Sigmoid colon (tissue), 7 donors: ENCODE measurements around the gene NCAM2. TPM values are rescaled to one million over a fixed set of nuclear protein-coding genes. Genes with fewer than 3 reads are reported as not detected.
A peak's percentile ranks its signal among the peaks of the same experiment; 100 is the strongest.

Source experiments
- DNase-seq: peaks from one replicate; pipeline ENCODE4 v3.0.0-alpha.2; 2019
- H3K27ac ChIP-seq, 4 donors: fragments of 200-600 bp; sonication (generic); one replicate each; pipeline ENCODE4 v1.5.1; 2016 to 2019; ENCODE audit warnings: mild to moderate bottlenecking in 1 of 4
- H3K27me3 ChIP-seq, 3 donors: fragments of 200-600 bp; sonication (generic); one replicate each; pipeline ENCODE4 v1.5.1; 2019; ENCODE audit warnings: mild to moderate bottlenecking in 1 of 3
- H3K36me3 ChIP-seq, 4 donors: fragments of 200-600 bp; sonication (generic); one replicate each; pipeline ENCODE4 v1.5.1; 2016 to 2019
- H3K4me1 ChIP-seq, 4 donors: fragments of 200-600 bp; sonication (generic); one replicate each; pipeline ENCODE4 v1.5.1; 2017 to 2019
- H3K4me3 ChIP-seq, 4 donors: fragments of 200-600 bp; sonication (generic); one replicate each; pipeline ENCODE4 v1.5.1; 2017 to 2019; ENCODE audit warnings: mild to moderate bottlenecking in 2 of 4, moderate library complexity in 1 of 4
- H3K9me3 ChIP-seq, 4 donors: fragments of 200-600 bp in 3 of 4; sonication (generic) in 3 of 4; one replicate each; pipeline versions ENCODE4 v1.5.1 to v1.6.1; 2013 to 2019
- EP300 ChIP-seq, 4 donors: sonication (generic); formaldehyde crosslinking; IDR thresholded peaks; one replicate each; pipeline ENCODE4 v1.6.1; 2017; ENCODE audit warnings: antibody characterized with exemption in 4 of 4
- POLR2A ChIP-seq, 2 donors: fragments of 450-650 bp; IDR thresholded peaks; one replicate each; pipeline ENCODE4 v1.6.1; 2016; ENCODE audit warnings: antibody characterized with exemption in 2 of 2, mild to moderate bottlenecking in 2 of 2, moderate library complexity in 2 of 2
- POLR2AphosphoS5 ChIP-seq, 4 donors: sonication (generic); formaldehyde crosslinking; IDR thresholded peaks; one replicate each; pipeline ENCODE4 v1.6.1; 2017; ENCODE audit warnings: antibody characterized with exemption in 4 of 4
- WGBS, 2 donors: extraction: QIAGEN DNeasy Blood & Tissue Kit; methylation state at CpG; one replicate each; pipeline ENCODE4 v1.1.7; 2013; 5-methylcytosine and 5-hydroxymethylcytosine counted together
- intact Hi-C: fragments of 100-400 bp; cut with DNase I; formaldehyde crosslinking; loops from one replicate; pipeline ENCODE4 v1.15.1; 2023
- polyA plus RNA-seq, 3 donors: library from polyadenylated mRNA; stranded (reverse); fragments of 200-250 nt; gene quantifications; one replicate each; pipeline ENCODE4 v1.2.3, GENCODE V29; 2013
- total RNA-seq, 4 donors: library from RNA; depleted of rRNA; stranded (reverse); fragments of >200 nt; gene quantifications; one replicate each; pipeline ENCODE4 v1.1.0, GENCODE V29; 2016
- TF ChIP-seq, protein P1 (sequence below), 4 experiments: fragments of 450-650 bp in 3 of 4; fragments of 200-600 bp in 1 of 4; IDR thresholded peaks; one replicate each; pipeline ENCODE4 v1.5.1; 2016 to 2019; ENCODE audit warnings: antibody characterized with exemption in 4 of 4, mild to moderate bottlenecking in 3 of 4, moderate library complexity in 2 of 4
- donor health status: healthy with polysubstance abuse.
- donor health status: Bipolar disorder and iron deficiency.
- donor health status: healthy.

Gene NCAM2
- 10 to 100 TPM in 1 of 4 donors, 1 to 10 TPM in 3; 5.3 to 17.1 (median 8.4) TPM for total RNA-seq
- 1 to 10 TPM in 1 of 3 donors, under 1 TPM in 1, not detected in 1; under 0.01 to 1.8 TPM for polyA plus RNA-seq

DNA sequence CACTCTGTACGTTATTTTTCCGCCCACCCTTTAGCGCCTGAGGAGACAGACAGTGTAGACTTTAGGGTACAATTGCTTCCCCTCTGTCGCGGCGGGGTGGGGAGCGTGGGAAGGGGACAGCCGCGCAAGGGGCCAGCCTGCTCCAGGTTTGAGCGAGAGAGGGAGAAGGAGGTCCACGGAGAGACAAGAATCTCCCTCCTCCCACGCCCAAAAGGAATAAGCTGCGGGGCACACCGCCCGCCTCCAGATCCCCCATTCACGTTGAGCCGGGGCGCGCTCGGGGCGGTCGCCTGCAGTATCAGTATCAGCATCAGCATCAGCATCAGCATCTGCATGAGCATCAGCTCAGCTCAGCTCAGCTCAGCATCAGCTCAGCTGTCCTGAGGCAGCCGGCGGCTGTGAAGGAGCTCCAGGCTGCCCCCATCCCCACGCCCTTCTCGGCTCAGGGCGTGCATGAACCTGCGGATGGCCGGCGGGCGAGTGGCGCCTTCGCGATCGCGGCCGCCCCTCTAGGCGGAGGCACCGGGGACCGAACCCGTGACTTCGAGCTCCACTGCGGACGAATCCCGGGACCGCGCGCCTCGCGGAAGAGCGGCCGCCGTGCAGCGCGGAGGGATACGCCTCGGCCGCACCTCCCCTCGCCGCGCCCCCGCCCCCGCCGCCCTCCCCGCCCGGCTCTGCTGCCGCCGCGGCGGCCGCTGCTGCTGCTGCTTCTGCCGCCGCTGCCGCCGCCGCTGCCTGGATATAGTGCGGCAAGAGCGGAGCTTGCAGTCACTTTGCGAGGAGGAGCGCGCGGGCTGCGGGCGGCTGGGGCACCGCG, at the start of gene NCAM2:
Gene NCAM2 (plus strand): TSS at position 774 of the 820 bp plus-strand sequence.
- WGBS, 2 donors, result 2 to 4% methylated on average over 86 of the region's 86 CpGs
- DNase-seq, result peak; percentile 86

DNA sequence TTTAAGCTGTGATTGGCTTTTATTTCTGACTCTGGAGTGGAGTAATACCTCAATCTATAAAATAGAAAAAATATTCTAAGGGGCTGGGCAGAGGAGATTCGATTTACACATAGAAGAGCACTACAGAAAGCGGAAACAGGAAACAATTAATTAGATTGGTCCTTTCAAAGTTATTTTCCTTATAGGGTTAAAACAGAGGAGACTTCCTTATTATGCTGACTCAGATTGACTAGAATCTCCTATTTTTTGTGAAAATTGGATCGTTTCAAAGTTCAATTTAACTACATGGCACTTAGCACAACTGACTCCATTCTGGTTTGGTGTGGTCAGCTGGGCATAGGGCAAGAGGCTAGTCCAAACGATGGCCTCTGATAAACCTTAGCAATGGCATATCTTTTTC, 48.3 kb upstream of the NCAM2 start:
- TF ChIP-seq, protein P1, sequence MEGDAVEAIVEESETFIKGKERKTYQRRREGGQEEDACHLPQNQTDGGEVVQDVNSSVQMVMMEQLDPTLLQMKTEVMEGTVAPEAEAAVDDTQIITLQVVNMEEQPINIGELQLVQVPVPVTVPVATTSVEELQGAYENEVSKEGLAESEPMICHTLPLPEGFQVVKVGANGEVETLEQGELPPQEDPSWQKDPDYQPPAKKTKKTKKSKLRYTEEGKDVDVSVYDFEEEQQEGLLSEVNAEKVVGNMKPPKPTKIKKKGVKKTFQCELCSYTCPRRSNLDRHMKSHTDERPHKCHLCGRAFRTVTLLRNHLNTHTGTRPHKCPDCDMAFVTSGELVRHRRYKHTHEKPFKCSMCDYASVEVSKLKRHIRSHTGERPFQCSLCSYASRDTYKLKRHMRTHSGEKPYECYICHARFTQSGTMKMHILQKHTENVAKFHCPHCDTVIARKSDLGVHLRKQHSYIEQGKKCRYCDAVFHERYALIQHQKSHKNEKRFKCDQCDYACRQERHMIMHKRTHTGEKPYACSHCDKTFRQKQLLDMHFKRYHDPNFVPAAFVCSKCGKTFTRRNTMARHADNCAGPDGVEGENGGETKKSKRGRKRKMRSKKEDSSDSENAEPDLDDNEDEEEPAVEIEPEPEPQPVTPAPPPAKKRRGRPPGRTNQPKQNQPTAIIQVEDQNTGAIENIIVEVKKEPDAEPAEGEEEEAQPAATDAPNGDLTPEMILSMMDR (IDR thresholded peaks at IDR 0.05), result no peak
- no peak for TF ChIP-seq POLR2A (IDR thresholded peaks at IDR 0.05)
- TF ChIP-seq POLR2AphosphoS5 (IDR thresholded peaks at IDR 0.05), result no peak
- no peak for TF ChIP-seq EP300 (IDR thresholded peaks at IDR 0.05)
- H3K36me3 ChIP-seq, result no peaks in the 10 kb centered on the region
- no peak overlapping the region for H3K27ac ChIP-seq
- intact Hi-C loops, result no loop called here
- H3K4me1 ChIP-seq, result no peaks in the 10 kb centered on the region
- DNase-seq, result no peak
- no peak overlapping the region for H3K4me3 ChIP-seq
- H3K9me3 ChIP-seq, result no peaks in the 10 kb centered on the region
- H3K27me3 ChIP-seq, result no peaks in the 10 kb centered on the region
- 50 to 53% methylated on average over 4 of the region's 4 CpGs for WGBS, 2 donors

More for the DNA sequence above, at the start of gene NCAM2:
- Histone ChIP-seq H3K9me3 (no peaks in the 10 kb centered on the region), H3K4me3 (peak within 1 kb of the TSS; percentile 43 to 61 (median 54)), H3K36me3 (no peaks in the 10 kb centered on the region), H3K4me1 (peaks cover 0 to 19% (median 10%) of the 10 kb centered on the region in 4 donors), H3K27me3 (no peaks in the 10 kb centered on the region), H3K27ac (peak within 1 kb of the TSS in 3 of 4 donors; percentile 43 to 53 (median 43))
- intact Hi-C loops, result loop anchor here (2.0 to 10.0 kb wide), 4 partner anchors 167 to 1797 kb away; no protein-coding TSS in a partner anchor
- TF ChIP-seq POLR2AphosphoS5 (IDR thresholded peaks at IDR 0.05) (peak in 3 of 4 donors; percentile 22 to 60 (median 38)), EP300 (IDR thresholded peaks at IDR 0.05) (no peak)

DNA sequence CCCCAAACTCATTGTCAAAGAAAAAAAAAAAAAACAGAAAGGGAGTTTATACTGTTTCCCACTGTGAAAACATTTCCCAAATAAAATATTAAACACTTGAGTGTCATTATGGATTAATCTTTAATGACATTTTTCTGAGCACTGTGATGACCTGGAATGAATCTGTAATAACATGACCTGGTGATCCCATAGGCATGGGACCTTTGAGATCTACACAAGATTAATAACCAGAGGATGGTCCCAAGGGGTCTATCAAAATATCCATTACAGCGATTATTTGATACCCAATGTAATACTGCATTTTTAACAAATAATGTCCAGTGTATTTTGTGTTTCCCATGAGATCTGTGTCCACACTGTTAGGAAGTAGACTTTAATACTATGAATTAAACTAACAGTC, 32.4 kb upstream of the NCAM2 start:
- Histone ChIP-seq H3K4me1 (peaks cover 0 to 15% (median 5%) of the 10 kb centered on the region in 4 donors), H3K4me3 (no peak overlapping the region), H3K27ac (no peak overlapping the region), H3K27me3 (no peaks in the 10 kb centered on the region), H3K9me3 (no peaks in the 10 kb centered on the region), H3K36me3 (no peaks in the 10 kb centered on the region)
- no peak for DNase-seq
- 77 to 90% methylated on average over 1 of the region's 1 CpG for WGBS, 2 donors
- intact Hi-C loops, result no loop called here
- TF ChIP-seq POLR2AphosphoS5 (IDR thresholded peaks at IDR 0.05), result no peak
- TF ChIP-seq, protein P1 (IDR thresholded peaks at IDR 0.05), result no peak
- TF ChIP-seq EP300 (IDR thresholded peaks at IDR 0.05), result no peak
- TF ChIP-seq POLR2A (IDR thresholded peaks at IDR 0.05), result no peak

DNA sequence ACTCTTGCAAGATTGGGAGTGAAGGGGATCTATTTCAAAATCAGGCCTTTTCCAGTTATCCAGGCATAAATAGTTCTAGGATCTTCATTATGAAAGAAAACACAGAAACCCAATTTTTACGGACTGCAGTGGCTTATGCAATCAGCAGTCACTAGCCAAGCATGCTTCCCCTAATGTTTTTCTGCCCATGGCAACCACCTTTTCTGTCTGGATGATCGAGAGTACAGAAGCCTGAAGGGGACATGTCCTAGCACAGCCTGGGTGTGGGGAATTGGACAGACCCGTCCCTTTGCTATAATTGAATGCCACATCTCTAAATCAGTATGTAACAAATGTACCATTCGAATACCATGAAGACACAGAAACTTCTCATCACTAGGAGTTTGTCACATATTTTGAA, 29.8 kb upstream of the NCAM2 start:
- no peak for DNase-seq
- TF ChIP-seq POLR2AphosphoS5 (IDR thresholded peaks at IDR 0.05), result no peak
- TF ChIP-seq POLR2A (IDR thresholded peaks at IDR 0.05), result no peak
- TF ChIP-seq EP300 (IDR thresholded peaks at IDR 0.05), result no peak
- TF ChIP-seq, protein P1 (IDR thresholded peaks at IDR 0.05), result no peak
- Histone ChIP-seq H3K36me3 (no peaks in the 10 kb centered on the region), H3K27ac (no peak overlapping the region), H3K27me3 (no peaks in the 10 kb centered on the region), H3K9me3 (no peaks in the 10 kb centered on the region), H3K4me1 (peaks cover 2 to 15% (median 5%) of the 10 kb centered on the region in 4 donors), H3K4me3 (no peak overlapping the region)
- intact Hi-C loops, result no loop called here
- WGBS, 2 donors, result 72 to 81% methylated on average over 4 of the region's 4 CpGs

DNA sequence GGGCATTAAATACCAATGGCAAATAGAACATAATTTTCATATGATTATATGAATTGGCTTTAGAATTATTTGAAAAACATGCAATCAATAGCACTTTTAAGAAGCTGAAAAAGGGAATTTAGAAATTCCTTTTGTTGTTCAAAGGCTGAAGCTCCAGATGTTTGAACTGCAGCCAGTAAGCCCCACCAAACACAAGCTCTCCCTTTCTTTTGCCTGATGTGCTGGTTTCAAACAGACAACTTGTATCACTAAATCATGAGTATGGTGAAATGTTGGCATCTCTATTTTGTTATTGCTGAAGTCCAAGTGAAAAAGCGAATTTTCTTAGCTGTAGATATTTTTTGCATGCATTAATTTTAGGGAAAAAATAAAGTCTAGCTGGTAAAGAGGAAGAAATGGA, 27.5 kb upstream of the NCAM2 start:
- no peak for DNase-seq
- no peak for TF ChIP-seq POLR2A (IDR thresholded peaks at IDR 0.05)
- no peak for TF ChIP-seq EP300 (IDR thresholded peaks at IDR 0.05)
- no peak for TF ChIP-seq POLR2AphosphoS5 (IDR thresholded peaks at IDR 0.05)
- TF ChIP-seq, protein P1 (IDR thresholded peaks at IDR 0.05), result no peak
- Histone ChIP-seq H3K27me3 (no peaks in the 10 kb centered on the region), H3K9me3 (no peaks in the 10 kb centered on the region), H3K36me3 (no peaks in the 10 kb centered on the region), H3K27ac (no peak overlapping the region), H3K4me3 (no peak overlapping the region), H3K4me1 (peaks cover 2 to 15% (median 5%) of the 10 kb centered on the region in 4 donors)
- WGBS, 2 donors, result 11 to 42% methylated on average over 1 of the region's 1 CpG
- intact Hi-C loops, result no loop called here
